Measurements from ENCODE around the gene DEFB124. TPM values are rescaled to one million over a fixed set of nuclear protein-coding genes. Genes with fewer than 3 reads are reported as not detected.

The DEFB124 gene
- total and polyA plus RNA-seq, 2 of the 8 experiments (the other 6 are each of a cell fraction or from before 2014, with no cell fraction given) = not detected

DNA sequence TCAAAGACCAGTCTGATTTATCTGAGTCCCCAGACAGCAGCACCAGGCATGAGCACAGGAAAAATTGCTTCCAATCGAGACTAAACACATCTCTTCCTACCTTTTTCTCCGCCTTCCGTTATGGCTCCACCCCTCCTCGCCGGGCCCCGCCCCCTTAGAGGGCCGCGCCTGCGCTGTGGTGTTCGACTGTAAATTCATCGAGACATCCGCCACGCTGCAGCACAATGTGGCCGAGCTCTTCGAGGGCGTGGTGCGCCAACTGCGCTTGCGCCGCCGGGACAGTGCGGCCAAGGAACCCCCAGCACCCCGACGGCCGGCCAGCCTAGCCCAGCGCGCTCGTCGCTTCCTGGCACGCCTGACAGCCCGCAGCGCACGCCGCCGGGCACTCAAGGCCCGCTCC, 9.1 kb upstream of the DEFB124 start:
- Histone ChIP-seq H3K36me3 (ENCODE audit: control insufficient read depth in 2 of 4, insufficient read depth in 4 of 4, low read length in 3 of 4) (peaks cover 0 to 2% (median 0%) of the 10 kb centered on the region in 4 experiments; a peak in 2 of 8 replicates), H3K27ac (ENCODE audit: low read depth, low read length) (no peak overlapping the region), H4K20me1 (replicated peaks in 1 of 2; ENCODE audit: control insufficient read depth in 1 of 2, insufficient read depth in 2 of 2, low read length in 2 of 2) (no peaks in the 10 kb centered on the region), H4K8ac (ENCODE audit: extremely low read depth, insufficient read depth, low read length) (no peak overlapping the region), H4K91ac (replicated peaks; ENCODE audit: insufficient read length, low read length) (no peak overlapping the region), H3K79me2 (ENCODE audit: control insufficient read depth in 1 of 2, insufficient read depth in 2 of 2, low read length in 2 of 2) (no peaks in the 10 kb centered on the region), H3K18ac (ENCODE audit: extremely low read depth, low read length) (no peak overlapping the region), H3K79me1 (ENCODE audit: low read depth, low read length) (no peaks in the 10 kb centered on the region), H3K23ac (ENCODE audit: insufficient read length) (no peak overlapping the region), H2BK20ac (ENCODE audit: low read length) (no peak overlapping the region), H3K23me2 (ENCODE audit: low read depth, low read length) (no peaks in the 10 kb centered on the region), H3K4me2 (ENCODE audit: insufficient read depth in 1 of 2, low read depth in 2 of 2, low read length in 2 of 2) (no peak overlapping the region), H2BK12ac (ENCODE audit: low read depth, low read length) (no peak overlapping the region), H2BK120ac (replicated peaks; ENCODE audit: low read depth, low read length) (no peak overlapping the region), H2AFZ (ENCODE audit: low read length) (no peak overlapping the region), H2AK5ac (ENCODE audit: low read depth, low read length) (no peak overlapping the region), H4K5ac (ENCODE audit: insufficient read length, low read depth, low read length) (no peak overlapping the region), H2BK15ac (ENCODE audit: low read length) (no peak overlapping the region), H3K4me3 (ENCODE audit: extremely low read depth in 1 of 4, insufficient read depth in 2 of 4, low read depth in 3 of 4, low read length in 4 of 4) (no peak overlapping the region), H3K27me3 (replicated peaks in 1 of 4; ENCODE audit: control insufficient read depth in 3 of 4, extremely low read depth in 1 of 4, insufficient read depth in 3 of 4, low read length in 3 of 4) (no peaks in the 10 kb centered on the region), H3K9me3 (ENCODE audit: insufficient read depth in 2 of 2, low read depth in 1 of 2, low read length in 1 of 2) (peaks cover 73 to 76% of the 10 kb centered on the region in 2 experiments), H3K9ac (replicated peaks in 1 of 4; ENCODE audit: extremely low read depth in 1 of 4, low read depth in 3 of 4, low read length in 3 of 4) (no peak overlapping the region), H3K56ac (replicated peaks; ENCODE audit: insufficient read length, low read depth, low read length) (no peak overlapping the region), H2BK5ac (ENCODE audit: low read depth, low read length) (no peak overlapping the region), H3K4ac (replicated peaks; ENCODE audit: insufficient read length, low read depth, low read length) (no peak overlapping the region), H3K14ac (ENCODE audit: insufficient read length) (no peak overlapping the region), H3K4me1 (replicated peaks in 1 of 4; ENCODE audit: control insufficient read depth in 3 of 4, insufficient read depth in 4 of 4, low read length in 3 of 4) (no peaks in the 10 kb centered on the region)
- WGBS, 2 experiments (ENCODE audit: extremely low coverage in 1 of 2, insufficient coverage in 1 of 2, insufficient read length in 1 of 2, insufficient replicate concordance in 2 of 2, low coverage in 1 of 2, low lambda C conversion rate in 2 of 2, missing lambda C conversion rate in 1 of 2) = 90% methylated on average over 36 of the region's 36 CpGs; no CpG with 5 or more reads in 1 of the 2 experiments
- no peak for DNase-seq (ENCODE audit: low read depth in 1 of 2, low spot score in 2 of 2)
- TF ChIP-seq TBP (IDR thresholded peaks at IDR 0.05; ENCODE audit: low read depth, low read length) (no peak), CTBP2 (IDR thresholded peaks at IDR 0.05; ENCODE audit: borderline replicate concordance, insufficient read depth, insufficient read length, low read length) (no peak), KDM1A (IDR thresholded peaks at IDR 0.05; ENCODE audit: borderline replicate concordance, low read length) (no peak), SAP30 (IDR thresholded peaks at IDR 0.05; ENCODE audit: insufficient read depth, insufficient replicate concordance, low read length) (no peak), SUZ12 (IDR thresholded peaks at IDR 0.05; ENCODE audit: low read length) (no peak), EGR1 (IDR thresholded peaks at IDR 0.05; ENCODE audit: borderline replicate concordance, low read depth, low read length) (no peak)
- CTCF ChIA-PET (ENCODE audit: partially characterized antibody) = no interaction called here
- no peak for FAIRE-seq
- POLR2A ChIA-PET (ENCODE audit: partially characterized antibody) = no interaction called here
